T-cell (primary cell): ENCODE results near the gene ICE1. TPM values are rescaled to one million over a fixed set of nuclear protein-coding genes. Genes with fewer than 3 reads are reported as not detected.

Experiments
- ATAC-seq, 4 experiments: fragments of 200-7000 bp in 3 of 4; fragments of 150-1000 bp in 1 of 4; cut with Tn5 transposase; replicated peaks in 1 of 4; 1 replicate in 3 of 4; 2 replicates in 1 of 4; pipeline ENCODE4 v1.10.0; 2021; ENCODE audit warnings: moderate library complexity in 3 of 4, mild to moderate bottlenecking in 2 of 4, moderate number of reproducible peaks in 1 of 4
- CTCF ChIA-PET, 2 donors: fragments of 300-600 bp; sonication (Branson Sonifier 250); formaldehyde crosslinking; loops; one replicate each; lab custom pipeline; 2022; ENCODE audit warnings: antibody characterized with exemption in 2 of 2; lab: Charles Lee
- POLR2A ChIA-PET, 2 donors: fragments of 300-600 bp; sonication (Branson Sonifier 250); formaldehyde crosslinking; loops; one replicate each; lab custom pipeline; 2022; ENCODE audit warnings: antibody characterized with exemption in 2 of 2; lab: Charles Lee
- DNase-seq, 35 experiments: peaks; one replicate each; pipeline versions ENCODE4 v3.0.0 to v3.0.0-alpha.2; 2013 to 2023
- H3K27ac ChIP-seq: one replicate; pipeline ENCODE4 v1.5.1; 2013; ENCODE audit warnings: low read length
- H3K27me3 ChIP-seq, 2 experiments: replicated peaks in 1 of 2; 1 replicate in 1 of 2; 2 replicates in 1 of 2; pipeline versions ENCODE4 v1.6.1 to v1.7.0; 2013; ENCODE audit warnings: low read length in 1 of 2, mixed read lengths in 1 of 2; ENCODE audit not compliant: control insufficient read depth in 2 of 2, insufficient read depth in 2 of 2; ENCODE audit errors: extremely low read depth in 1 of 2
- H3K36me3 ChIP-seq, 2 donors: 1 replicate in 1 of 2; 2 replicates in 1 of 2; pipeline versions ENCODE4 v1.6.1 to v1.7.0; 2013; ENCODE audit warnings: low read length in 1 of 2; ENCODE audit not compliant: control insufficient read depth in 2 of 2, insufficient read depth in 1 of 2; ENCODE audit errors: extremely low read depth in 1 of 2
- H3K4me1 ChIP-seq, 2 experiments: 1 replicate in 1 of 2; 2 replicates in 1 of 2; pipeline versions ENCODE4 v1.6.1 to v1.7.0; 2013; ENCODE audit warnings: low read length in 2 of 2, mixed read lengths in 1 of 2; ENCODE audit not compliant: insufficient read depth in 2 of 2, control insufficient read depth in 1 of 2; ENCODE audit errors: extremely low read depth in 1 of 2
- H3K4me3 ChIP-seq, 2 donors: 1 replicate in 1 of 2; 2 replicates in 1 of 2; pipeline versions ENCODE4 v1.5.1 to v1.7.0; 2013; ENCODE audit warnings: mild to moderate bottlenecking in 2 of 2, low read length in 1 of 2, moderate library complexity in 1 of 2; ENCODE audit not compliant: control insufficient read depth in 1 of 2; ENCODE audit errors: extremely low read depth in 1 of 2
- H3K9me3 ChIP-seq: 2 replicates; pipeline ENCODE4 v1.7.0; 2013
- H3K27ac Mint-ChIP-seq, 2 donors: one replicate each; pipeline ENCODE4 v1.8.0; 2020 to 2021; ENCODE audit warnings: mild to moderate bottlenecking in 2 of 2, mixed read lengths in 2 of 2
- H3K27me3 Mint-ChIP-seq, 2 donors: one replicate each; pipeline ENCODE4 v1.8.0; 2021 to 2022; ENCODE audit warnings: mixed read lengths in 2 of 2
- H3K36me3 Mint-ChIP-seq: one replicate; pipeline ENCODE4 v1.8.0; 2021; ENCODE audit warnings: mixed read lengths
- H3K4me1 Mint-ChIP-seq, 3 donors: one replicate each; pipeline ENCODE4 v1.8.0; 2020 to 2022; ENCODE audit warnings: mixed read lengths in 3 of 3, mild to moderate bottlenecking in 1 of 3
- H3K4me3 Mint-ChIP-seq, 3 donors: one replicate each; pipeline ENCODE4 v1.8.0; 2020 to 2022; ENCODE audit warnings: mild to moderate bottlenecking in 3 of 3, mixed read lengths in 3 of 3, moderate library complexity in 3 of 3
- H3K9me3 Mint-ChIP-seq, 3 donors: one replicate each; pipeline ENCODE4 v1.8.0; 2020 to 2022; ENCODE audit warnings: mixed read lengths in 3 of 3
- WGBS: methylation state at CpG from one replicate; pipeline ENCODE4 v1.1.5; 2013; ENCODE audit warnings: missing lambda C conversion rate; ENCODE audit not compliant: insufficient coverage; 5-methylcytosine and 5-hydroxymethylcytosine counted together
- total RNA-seq, 35 experiments: library from RNA in 6 of 35; stranded (reverse) in 6 of 35; fragments of 120-200 nt in 1 of 35; gene quantifications; one replicate each; pipeline versions ENCODE4 v1.2.1 to v1.2.4 and lab custom pipeline; 2013 to 2026

ICE1 gene
- total RNA-seq, 5 donors from 2014 or later (not counting 1 experiment from before 2014, with no cell fraction given) = 37.3 to 42.9 (median 40.5) TPM

GRCh38 chr5:5483880-5484598, 61.6 kb downstream of the ICE1 start:
- H3K4me3 ChIP-seq = no peak overlapping the region
- Mint-ChIP-seq H3K27ac (peak overlapping the region in 1 of 2 donors; percentile 12), H3K4me3 (no peak overlapping the region), H3K27me3 (no peaks in the 10 kb centered on the region), H3K36me3 (peaks cover 22% of the 10 kb centered on the region), H3K4me1 (peaks cover 21 to 32% (median 26%) of the 10 kb centered on the region in 3 donors), H3K9me3 (peaks cover 0 to 3% (median 0%) of the 10 kb centered on the region in 3 donors)
- no peaks in the 10 kb centered on the region for H3K27me3 ChIP-seq
- H3K27ac ChIP-seq = no peak overlapping the region
- ATAC-seq (no peak), DNase-seq (no peak)
- CTCF ChIA-PET = interaction anchor here (0.5 to 1.2 kb wide), 3 partner anchors 13 to 894 kb away, joined by 3 to 7 read pairs (median 3); partner anchors contain the start of genes ICE1 (in 1 of the 2) and MED10 (in 1 of the 2)
- peaks cover 0 to 14% of the 10 kb centered on the region in 2 donors for H3K36me3 ChIP-seq
- WGBS = 84% methylated on average over 2 of the region's 5 CpGs
- no peaks in the 10 kb centered on the region for H3K9me3 ChIP-seq
- peaks cover 2 to 12% of the 10 kb centered on the region in 2 experiments for H3K4me1 ChIP-seq
- POLR2A ChIA-PET = no interaction called here

- peaks cover 0 to 28% of the 10 kb centered on the region in 2 donors for H3K36me3 ChIP-seq
- peaks cover 22% of the 10 kb centered on the region for H3K36me3 Mint-ChIP-seq
- H3K27ac ChIP-seq = no peak overlapping the region
- H3K9me3 Mint-ChIP-seq = no peaks in the 10 kb centered on the region
- ATAC-seq = peak in 1 of 4 experiments; percentile 19
- peaks cover 5 to 13% (median 7%) of the 10 kb centered on the region in 3 donors for H3K4me1 Mint-ChIP-seq
- 40% methylated on average over 2 of the region's 3 CpGs for WGBS
- H3K4me1 ChIP-seq = peaks cover 0 to 4% of the 10 kb centered on the region in 2 experiments
- no peaks in the 10 kb centered on the region for H3K27me3 Mint-ChIP-seq
- no peaks in the 10 kb centered on the region for H3K27me3 ChIP-seq
- H3K4me3 ChIP-seq = no peak overlapping the region
- ChIA-PET POLR2A (no interaction called here), CTCF (interaction anchor here in 1 of 2 donors (0.9 kb wide), 1 partner anchor 8 kb away, joined by 3 read pairs; no protein-coding TSS in a partner anchor)
- no peaks in the 10 kb centered on the region for H3K9me3 ChIP-seq
- H3K4me3 Mint-ChIP-seq = no peak overlapping the region
- DNase-seq = no peak
- H3K27ac Mint-ChIP-seq = peak overlapping the region; percentile 16 to 46
Measured at GRCh38 chr5:5486122-5486521, 63.6 kb downstream of the ICE1 start.

GRCh38 chr5:5487585-5488360, 65.3 kb downstream of the ICE1 start:
- DNase-seq = no peak
- Histone ChIP-seq H3K27ac (no peak overlapping the region), H3K27me3 (no peaks in the 10 kb centered on the region), H3K36me3 (peaks cover 0 to 28% of the 10 kb centered on the region in 2 donors), H3K4me1 (peaks cover 0 to 2% of the 10 kb centered on the region in 2 experiments), H3K4me3 (no peak overlapping the region), H3K9me3 (no peaks in the 10 kb centered on the region)
- WGBS = 80% methylated on average over 1 of the region's 3 CpGs
- Mint-ChIP-seq H3K36me3 (peaks cover 19% of the 10 kb centered on the region), H3K4me3 (no peak overlapping the region), H3K27ac (no peak overlapping the region), H3K27me3 (no peaks in the 10 kb centered on the region), H3K9me3 (no peaks in the 10 kb centered on the region), H3K4me1 (peaks cover 8 to 13% (median 10%) of the 10 kb centered on the region in 3 donors)
- ATAC-seq = no peak
- CTCF ChIA-PET = interaction anchor here (1.0 to 1.3 kb wide), 2 partner anchors 8 to 15 kb away, joined by 3 to 5 read pairs; no protein-coding TSS in a partner anchor
- POLR2A ChIA-PET = interaction anchor here in 1 of 2 donors (0.6 kb wide), 1 partner anchor 1262 kb away, joined by 3 read pairs; no protein-coding TSS in a partner anchor

DNA sequence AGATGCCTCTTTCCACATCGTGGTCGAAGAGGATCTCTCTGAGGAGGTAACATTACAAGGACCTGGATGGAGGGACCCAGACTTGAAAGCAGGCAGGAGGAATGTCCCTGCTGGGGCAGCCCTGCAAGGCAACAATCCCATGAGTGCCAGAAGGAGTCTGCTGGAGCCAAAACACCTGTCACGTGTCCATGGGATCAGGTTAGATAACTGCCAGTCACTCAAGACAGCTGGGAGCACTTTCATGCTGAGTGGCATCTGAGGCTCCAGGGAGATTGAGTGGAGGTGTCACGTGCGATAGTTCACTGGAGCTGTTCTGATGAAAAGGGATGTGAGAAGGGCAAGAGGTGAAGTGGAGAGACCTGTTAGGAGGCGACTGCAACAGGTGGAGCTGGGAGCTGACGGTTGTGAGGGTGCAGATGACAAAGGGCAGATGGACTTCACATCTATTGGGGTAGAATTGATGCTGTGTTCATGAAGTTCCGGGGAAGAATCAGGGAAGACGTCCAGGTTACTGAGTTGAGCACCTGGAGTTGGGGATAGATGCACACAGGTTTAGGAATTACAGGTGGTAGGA, 68.4 kb downstream of the ICE1 start:
- ChIA-PET POLR2A (no interaction called here), CTCF (no interaction called here)
- 93% methylated on average over 9 of the region's 9 CpGs for WGBS
- no peak overlapping the region for H3K27ac ChIP-seq
- no peak for DNase-seq
- no peak for ATAC-seq
- Mint-ChIP-seq H3K4me3 (no peak overlapping the region), H3K4me1 (peaks cover 17 to 28% (median 18%) of the 10 kb centered on the region in 3 donors), H3K36me3 (peaks cover 16% of the 10 kb centered on the region), H3K9me3 (no peaks in the 10 kb centered on the region), H3K27ac (no peak overlapping the region), H3K27me3 (no peaks in the 10 kb centered on the region)
- H3K9me3 ChIP-seq = no peaks in the 10 kb centered on the region
- H3K36me3 ChIP-seq = peaks cover 0 to 28% of the 10 kb centered on the region in 2 donors
- no peak overlapping the region for H3K4me3 ChIP-seq
- peaks cover 0 to 4% of the 10 kb centered on the region in 2 experiments for H3K27me3 ChIP-seq
- H3K4me1 ChIP-seq = peaks cover 2 to 18% of the 10 kb centered on the region in 2 experiments

- WGBS = 63% methylated on average over 6 of the region's 12 CpGs
- Mint-ChIP-seq H3K36me3 (peaks cover 8% of the 10 kb centered on the region), H3K4me1 (peaks cover 19 to 33% (median 25%) of the 10 kb centered on the region in 3 donors), H3K4me3 (peak overlapping the region; percentile 37 to 69 (median 37)), H3K27ac (no peak overlapping the region), H3K9me3 (no peaks in the 10 kb centered on the region), H3K27me3 (peaks cover 0 to 2% of the 10 kb centered on the region in 2 donors)
- ChIA-PET POLR2A (no interaction called here), CTCF (interaction anchor here in 1 of 2 donors (0.7 to 0.8 kb wide), 2 partner anchors 17 to 1253 kb away, joined by 3 read pairs; no protein-coding TSS in a partner anchor)
- Histone ChIP-seq H3K36me3 (peaks cover 0 to 23% of the 10 kb centered on the region in 2 donors), H3K27me3 (peaks cover 3 to 4% of the 10 kb centered on the region in 2 experiments), H3K4me3 (no peak overlapping the region), H3K27ac (no peak overlapping the region), H3K9me3 (no peaks in the 10 kb centered on the region), H3K4me1 (peaks cover 2 to 18% of the 10 kb centered on the region in 2 experiments)
- DNase-seq (peak in 29 of 35 experiments; percentile 14 to 76 (median 32)), ATAC-seq (peak in 1 of 4 experiments; percentile 34)
Measured at GRCh38 chr5:5492087-5492933, 69.8 kb downstream of the ICE1 start.
